ENCODE data around the gene TPRN. TPM values are rescaled to one million over a fixed set of nuclear protein-coding genes. Genes with fewer than 3 reads are reported as not detected.

TPRN gene
- total and polyA plus RNA-seq, 9 of the 15 experiments (the other 6 are each of a cell fraction or from before 2014, with no cell fraction given) = 0.31 to 31.9 (median 4.4) TPM

DNA sequence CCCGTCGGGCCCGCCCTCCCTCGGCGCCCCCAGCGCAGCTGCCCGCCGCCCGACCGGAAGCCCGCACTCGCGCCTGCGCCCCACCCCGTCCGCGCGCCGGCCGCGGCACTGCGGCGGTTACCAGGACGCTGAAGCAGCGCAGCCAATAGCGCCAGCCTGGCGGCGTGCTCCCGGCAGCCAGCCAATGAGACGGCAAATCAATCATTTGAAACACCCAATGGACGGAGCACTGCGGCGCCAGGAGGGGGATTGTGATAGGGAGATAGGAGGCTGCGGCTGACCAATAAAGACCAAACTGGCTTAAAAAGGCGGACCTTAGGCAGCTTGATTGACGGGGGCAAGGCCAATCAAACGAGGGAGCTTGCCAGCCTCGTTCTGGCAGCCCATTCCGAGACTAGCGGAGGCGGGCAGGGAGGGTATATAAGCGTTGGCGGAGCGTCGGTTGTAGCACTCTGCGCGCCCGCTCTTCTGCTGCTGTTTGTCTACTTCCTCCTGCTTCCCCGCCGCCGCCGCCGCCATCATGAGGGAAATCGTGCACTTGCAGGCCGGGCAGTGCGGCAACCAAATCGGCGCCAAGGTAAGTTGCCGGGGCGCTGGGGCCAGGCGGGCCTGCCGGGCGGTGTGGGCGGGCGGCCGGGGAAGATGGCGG is 40.4 kb upstream of the TPRN start, which contains the start of gene TUBB4B (continued):
- no peak for TF ChIP-seq ETV6 (IDR thresholded peaks at IDR 0.05; ENCODE audit: borderline replicate concordance in 1 of 2, low read depth in 2 of 2, low read length in 1 of 2)
- TF ChIP-seq ETV6 (CRISPR knock-in tag; IDR thresholded peaks at IDR 0.05; ENCODE audit: borderline replicate concordance) = peak; percentile 29; the same call in 1 of the 2 replicates
- no peak for TF ChIP-seq BDP1 (IDR thresholded peaks at IDR 0.05; ENCODE audit: insufficient read depth, insufficient read length)
- peak; percentile 100 for TF ChIP-seq NEUROD1 (IDR thresholded peaks at IDR 0.05; ENCODE audit: borderline replicate concordance, low read depth, low read length, partially characterized antibody)
- peak; percentile 22 to 75; a peak in 3 of 4 replicates for TF ChIP-seq TBL1XR1 (IDR thresholded peaks at IDR 0.05; ENCODE audit: low read length in 2 of 2)
- no peak for TF ChIP-seq ARHGAP35 (IDR thresholded peaks at IDR 0.05; ENCODE audit: partially characterized antibody)
- no peak for TF ChIP-seq ZNF740 (CRISPR knock-in tag; IDR thresholded peaks at IDR 0.05)
- TF ChIP-seq ZNF740 (tag; IDR thresholded peaks at IDR 0.05) = no peak
- TF ChIP-seq RBM14 (IDR thresholded peaks at IDR 0.05; ENCODE audit: borderline replicate concordance, insufficient read depth, low read depth, low read length) = peak; percentile 94; the same call in 1 of the 2 replicates
- peak in 1 of 2 experiments; percentile 34; a peak in 1 of 4 replicates for TF ChIP-seq FOXA3 (CRISPR knock-in tag; conservative IDR thresholded peaks at IDR 0.05 in 1 of 2, IDR thresholded peaks at IDR 0.05 in 1 of 2)
- TF ChIP-seq, protein P1, sequence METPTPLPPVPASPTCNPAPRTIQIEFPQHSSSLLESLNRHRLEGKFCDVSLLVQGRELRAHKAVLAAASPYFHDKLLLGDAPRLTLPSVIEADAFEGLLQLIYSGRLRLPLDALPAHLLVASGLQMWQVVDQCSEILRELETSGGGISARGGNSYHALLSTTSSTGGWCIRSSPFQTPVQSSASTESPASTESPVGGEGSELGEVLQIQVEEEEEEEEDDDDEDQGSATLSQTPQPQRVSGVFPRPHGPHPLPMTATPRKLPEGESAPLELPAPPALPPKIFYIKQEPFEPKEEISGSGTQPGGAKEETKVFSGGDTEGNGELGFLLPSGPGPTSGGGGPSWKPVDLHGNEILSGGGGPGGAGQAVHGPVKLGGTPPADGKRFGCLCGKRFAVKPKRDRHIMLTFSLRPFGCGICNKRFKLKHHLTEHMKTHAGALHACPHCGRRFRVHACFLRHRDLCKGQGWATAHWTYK (CRISPR knock-in tag; IDR thresholded peaks at IDR 0.05) = peak; percentile 70
- TF ChIP-seq RBM25 (IDR thresholded peaks at IDR 0.05; ENCODE audit: low read depth, low read length, severe bottlenecking) = peak; percentile 92
- TF ChIP-seq TARDBP (IDR thresholded peaks at IDR 0.05) = peak; percentile 42; the same call in 1 of the 2 replicates
- no peak for TF ChIP-seq ZNF140 (CRISPR knock-in tag; IDR thresholded peaks at IDR 0.05)
- TF ChIP-seq MTA3 (IDR thresholded peaks at IDR 0.05; ENCODE audit: borderline replicate concordance) = peak; percentile 100
- TF ChIP-seq MYBL2 (IDR thresholded peaks at IDR 0.05; ENCODE audit: low read depth) = peak; percentile 96
- peak; percentile 91; the same call in 1 of the 2 replicates for TF ChIP-seq MYBL2 (CRISPR knock-in tag; IDR thresholded peaks at IDR 0.05; ENCODE audit: borderline replicate concordance)
- TF ChIP-seq, protein P2, sequence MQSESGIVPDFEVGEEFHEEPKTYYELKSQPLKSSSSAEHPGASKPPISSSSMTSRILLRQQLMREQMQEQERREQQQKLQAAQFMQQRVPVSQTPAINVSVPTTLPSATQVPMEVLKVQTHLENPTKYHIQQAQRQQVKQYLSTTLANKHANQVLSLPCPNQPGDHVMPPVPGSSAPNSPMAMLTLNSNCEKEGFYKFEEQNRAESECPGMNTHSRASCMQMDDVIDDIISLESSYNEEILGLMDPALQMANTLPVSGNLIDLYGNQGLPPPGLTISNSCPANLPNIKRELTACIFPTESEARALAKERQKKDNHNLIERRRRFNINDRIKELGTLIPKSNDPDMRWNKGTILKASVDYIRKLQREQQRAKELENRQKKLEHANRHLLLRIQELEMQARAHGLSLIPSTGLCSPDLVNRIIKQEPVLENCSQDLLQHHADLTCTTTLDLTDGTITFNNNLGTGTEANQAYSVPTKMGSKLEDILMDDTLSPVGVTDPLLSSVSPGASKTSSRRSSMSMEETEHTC (IDR thresholded peaks at IDR 0.05) = 0 out of 2 replicates have a peak, but pooled peaks have one; percentile 12
- TF ChIP-seq BCOR (IDR thresholded peaks at IDR 0.05) = 0 out of 2 replicates have a peak, but pooled peaks have one; percentile 8
- TF ChIP-seq PKNOX1 (IDR thresholded peaks at IDR 0.05) = peak; percentile 100
- TF ChIP-seq FOXK2 (conservative IDR thresholded peaks at IDR 0.05 in 1 of 2, IDR thresholded peaks at IDR 0.05 in 1 of 2; ENCODE audit: low read depth in 2 of 2) = peak; percentile 30 to 47; a peak in 2 of 4 replicates
- peak; percentile 99 for TF ChIP-seq POLR2H (tag; IDR thresholded peaks at IDR 0.05; ENCODE audit: low read depth)
- no peak for TF ChIP-seq CBFA2T3 (IDR thresholded peaks at IDR 0.05)
- TF ChIP-seq NFE2 (IDR thresholded peaks at IDR 0.05; ENCODE audit: low read depth) = peak; percentile 7; the same call in 1 of the 2 replicates
- TF ChIP-seq GTF2E2 (tag; IDR thresholded peaks at IDR 0.05) = peak; percentile 99
